IPS-11a (cell line): ENCODE results near the gene INTS12.
"Not testable (repeated sequence)": the region's sequence is repeated elsewhere in the genome, so short reads cannot be mapped to it uniquely, and the experiment has no call there.

Experiments used
- H3K4me3 ChIP-seq: one replicate; pipeline ENCODE4 v1.5.1; 2013; ENCODE audit warnings: low read depth, low read length, control low read depth

Gene INTS12, protein sequence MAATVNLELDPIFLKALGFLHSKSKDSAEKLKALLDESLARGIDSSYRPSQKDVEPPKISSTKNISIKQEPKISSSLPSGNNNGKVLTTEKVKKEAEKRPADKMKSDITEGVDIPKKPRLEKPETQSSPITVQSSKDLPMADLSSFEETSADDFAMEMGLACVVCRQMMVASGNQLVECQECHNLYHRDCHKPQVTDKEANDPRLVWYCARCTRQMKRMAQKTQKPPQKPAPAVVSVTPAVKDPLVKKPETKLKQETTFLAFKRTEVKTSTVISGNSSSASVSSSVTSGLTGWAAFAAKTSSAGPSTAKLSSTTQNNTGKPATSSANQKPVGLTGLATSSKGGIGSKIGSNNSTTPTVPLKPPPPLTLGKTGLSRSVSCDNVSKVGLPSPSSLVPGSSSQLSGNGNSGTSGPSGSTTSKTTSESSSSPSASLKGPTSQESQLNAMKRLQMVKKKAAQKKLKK

DNA sequence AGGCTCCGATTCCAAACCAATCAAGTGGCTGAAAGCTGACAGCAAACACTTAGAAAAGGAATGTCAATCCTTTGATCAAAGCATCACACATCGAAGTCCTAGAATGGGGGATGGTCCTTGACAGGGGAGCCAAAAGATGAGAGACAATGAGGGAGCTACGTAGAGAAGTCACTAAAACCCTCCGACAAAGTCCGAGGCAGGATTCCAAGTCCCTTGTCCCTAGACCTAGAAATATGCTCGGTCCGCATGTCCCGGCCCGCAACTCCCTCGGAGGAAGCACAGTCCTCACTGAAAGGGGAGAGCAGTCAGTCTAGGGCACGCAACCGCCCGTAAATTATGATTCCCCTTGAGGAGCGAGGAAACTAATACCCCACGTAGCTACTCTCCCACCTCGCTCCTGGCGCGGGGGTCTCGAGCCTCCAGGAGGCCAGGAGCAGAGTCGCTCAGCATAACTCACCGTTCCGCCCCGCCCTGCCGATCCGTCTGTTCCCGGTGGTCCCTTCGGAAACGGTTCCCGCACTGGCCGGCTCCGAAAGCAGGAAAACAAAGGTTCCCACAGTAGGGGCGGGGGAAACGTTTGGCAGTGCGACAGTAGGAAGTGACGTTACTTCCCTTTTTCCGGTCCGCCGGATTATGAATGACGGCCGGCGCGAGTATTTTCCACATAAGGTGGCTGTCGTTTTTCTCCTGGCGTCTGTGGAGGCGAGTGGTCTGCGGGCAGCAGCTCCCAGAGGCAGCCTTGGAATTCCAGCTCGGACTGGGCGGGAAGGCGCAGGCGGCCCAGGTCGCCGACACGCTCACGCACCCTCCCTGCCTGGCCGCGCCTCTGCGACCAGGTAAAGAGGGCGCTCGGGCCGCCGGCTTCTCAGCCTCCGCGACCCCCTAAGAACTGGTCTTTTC is at the start of gene INTS12, which contains the start of gene GSTCD:
TSS of gene INTS12 (minus strand) at position 509 of the 900 bp plus-strand sequence. CDS start 8,684 bp downstream, outside the sequence.
TSS of gene GSTCD (plus strand) at position 604 of the 900 bp plus-strand sequence. CDS start 8,830 bp downstream, outside the sequence.
- peak within 1 kb of the TSS; percentile 81 for H3K4me3 ChIP-seq

DNA sequence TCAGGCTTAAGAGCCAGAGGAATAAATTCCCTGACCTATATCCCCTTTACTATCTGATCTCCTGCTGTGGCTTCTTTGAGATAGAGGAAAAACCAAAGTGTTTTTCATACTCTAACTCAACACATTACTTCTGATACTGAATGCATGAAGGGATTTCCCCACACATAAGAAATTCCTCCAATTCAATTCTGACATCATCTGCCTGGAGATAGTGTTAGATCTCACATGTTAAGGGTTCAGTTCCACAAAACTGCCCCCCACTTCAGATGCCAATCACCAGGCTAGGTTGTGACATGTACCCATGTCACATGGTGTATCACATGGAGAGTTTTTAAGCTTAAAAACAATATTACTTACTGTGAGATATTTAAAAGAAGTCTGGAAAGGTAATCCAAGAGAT is 46.9 kb upstream of the INTS12 start:
- H3K4me3 ChIP-seq, result no peak overlapping the region

DNA sequence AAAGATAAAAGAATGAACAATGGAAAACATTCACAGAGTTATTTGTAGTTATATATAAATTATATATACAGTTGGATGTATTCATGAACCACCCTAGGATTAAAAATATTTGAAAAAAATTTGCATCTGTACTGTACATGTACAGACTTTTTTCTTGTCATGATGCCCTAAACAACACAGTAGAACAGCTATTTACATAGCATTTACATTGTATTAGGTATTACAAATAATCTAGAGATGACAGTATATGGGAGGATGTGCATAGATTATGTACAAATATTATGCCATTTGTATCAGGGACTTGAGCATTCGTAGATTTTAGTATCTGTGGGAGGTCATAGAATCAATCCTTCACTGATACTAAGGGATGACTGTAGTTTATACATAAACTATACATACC is 44.9 kb upstream of the INTS12 start:
- H3K4me3 ChIP-seq, result no peak overlapping the region

DNA sequence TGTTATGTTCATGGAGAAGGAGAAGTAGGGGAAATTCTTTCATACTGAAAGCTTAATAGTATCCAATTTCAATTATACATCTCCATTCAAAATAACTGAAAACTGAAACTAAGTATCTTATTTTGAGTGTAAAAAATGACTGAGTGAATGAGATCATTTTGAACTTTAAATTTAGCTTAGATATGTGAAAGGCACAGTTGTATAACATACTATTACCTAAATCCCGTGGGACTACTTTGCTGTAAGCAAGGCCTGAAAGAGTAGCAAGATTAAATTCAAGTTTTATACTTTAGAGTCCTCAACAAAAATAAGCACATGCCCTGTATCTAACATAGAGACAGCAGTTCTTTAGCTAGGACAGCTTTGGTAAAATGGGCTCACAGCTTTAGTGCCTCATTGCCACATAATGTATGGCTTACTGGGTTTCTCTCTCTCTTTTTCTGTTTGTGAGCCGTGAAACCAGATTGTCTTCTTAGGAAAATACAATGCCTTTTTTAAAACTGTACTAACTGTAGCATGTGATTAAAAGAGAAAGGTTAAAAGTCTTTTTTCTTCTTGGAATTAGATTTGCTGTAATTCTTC is 43.3 kb upstream of the INTS12 start:
- H3K4me3 ChIP-seq, result no peak overlapping the region

DNA sequence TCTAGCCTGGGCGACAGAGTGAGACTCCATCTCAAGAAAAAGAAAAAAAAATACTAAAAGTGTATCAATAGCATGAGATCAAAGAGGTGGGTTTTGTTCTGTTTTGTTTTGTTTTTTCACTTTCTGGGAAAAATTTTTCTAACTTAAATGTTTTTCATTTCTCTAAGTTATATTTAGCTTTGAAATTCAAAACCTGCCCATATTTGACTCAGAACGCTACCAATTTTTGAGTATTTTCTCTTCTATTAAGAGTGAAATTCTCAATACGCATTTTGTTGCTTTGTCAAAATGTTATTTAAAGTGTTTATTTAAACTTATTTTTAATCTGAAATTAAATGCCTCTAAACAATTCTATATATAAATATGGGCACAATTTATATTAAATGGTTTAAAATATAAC is 39.7 kb upstream of the INTS12 start:
- H3K4me3 ChIP-seq, result no peak overlapping the region

DNA sequence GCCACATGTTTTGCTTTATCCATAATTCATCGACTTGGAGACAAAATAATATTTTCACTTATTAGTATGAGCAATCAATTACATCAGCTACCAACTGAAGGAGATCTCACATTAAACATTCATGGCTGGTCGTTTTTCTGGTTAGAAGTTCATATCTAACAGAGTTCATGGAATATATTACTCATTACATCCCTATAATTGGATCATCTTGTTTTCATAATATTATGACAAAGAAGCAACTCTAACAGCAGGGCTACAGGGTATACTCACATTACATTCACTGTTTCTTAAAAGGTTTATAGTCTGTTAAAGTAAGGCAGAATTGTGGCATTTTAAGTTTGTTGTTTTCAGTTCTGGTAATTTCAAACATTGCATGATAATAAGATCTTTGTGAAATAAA is 33.1 kb upstream of the INTS12 start:
- H3K4me3 ChIP-seq, result no peak overlapping the region

DNA sequence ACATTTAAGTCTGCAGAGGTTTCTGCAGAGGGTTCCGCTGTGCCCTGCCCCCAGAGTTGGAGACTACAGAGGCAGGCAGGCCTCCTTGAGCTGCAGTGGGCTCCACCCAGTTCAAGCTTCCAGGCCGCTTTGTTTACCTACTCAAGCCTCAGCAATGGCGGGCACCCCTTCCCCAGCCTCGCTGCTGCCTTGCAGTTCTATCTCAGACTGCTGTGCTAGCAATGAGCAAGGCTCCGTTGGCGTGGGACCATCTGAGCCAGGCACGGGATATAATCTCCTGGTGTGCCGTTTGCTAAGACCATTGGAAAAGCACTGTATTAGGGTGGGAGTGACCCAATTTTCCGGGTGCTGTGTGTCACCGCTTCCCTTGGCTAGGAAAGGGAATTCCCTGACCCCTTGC is 26.7 kb upstream of the INTS12 start:
- not testable (repeated sequence) for H3K4me3 ChIP-seq

DNA sequence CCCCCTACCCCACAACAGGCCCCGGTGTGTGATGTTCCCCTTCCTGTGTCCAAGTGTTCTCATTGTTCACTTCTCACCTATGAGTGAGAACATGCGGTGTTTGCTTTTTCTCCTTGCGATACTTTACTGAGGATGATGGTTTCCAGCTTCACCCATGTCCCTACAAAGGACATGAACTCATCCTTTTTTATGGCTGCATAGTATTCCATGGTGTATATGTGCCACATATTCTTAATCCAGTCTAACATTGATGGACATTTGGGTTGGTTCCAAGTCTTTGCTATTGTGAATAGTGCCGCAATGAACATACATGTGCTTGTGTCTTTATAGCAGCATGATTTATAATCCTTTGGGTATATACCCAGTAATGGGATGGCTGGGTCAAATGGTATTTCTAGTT is 21.4 kb upstream of the INTS12 start:
- not testable (repeated sequence) for H3K4me3 ChIP-seq

DNA sequence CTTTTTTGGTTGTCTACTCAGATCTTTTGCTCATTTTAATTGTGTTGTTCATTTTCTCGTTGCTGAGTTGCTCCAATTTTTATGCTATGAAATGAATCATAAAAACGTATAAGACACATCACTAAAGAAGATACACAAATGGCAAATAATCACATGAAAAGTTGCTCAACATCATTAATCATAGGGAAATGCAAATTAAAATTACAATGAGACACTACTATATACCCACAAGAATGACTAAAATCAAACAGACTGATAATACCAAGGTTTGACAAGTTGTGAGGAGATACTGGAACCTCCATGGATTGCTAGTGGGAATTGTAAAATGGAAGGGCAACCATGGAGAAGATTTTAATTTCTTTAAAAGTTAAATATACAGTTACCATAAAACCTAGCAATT is 17.1 kb upstream of the INTS12 start:
- no peak overlapping the region for H3K4me3 ChIP-seq

DNA sequence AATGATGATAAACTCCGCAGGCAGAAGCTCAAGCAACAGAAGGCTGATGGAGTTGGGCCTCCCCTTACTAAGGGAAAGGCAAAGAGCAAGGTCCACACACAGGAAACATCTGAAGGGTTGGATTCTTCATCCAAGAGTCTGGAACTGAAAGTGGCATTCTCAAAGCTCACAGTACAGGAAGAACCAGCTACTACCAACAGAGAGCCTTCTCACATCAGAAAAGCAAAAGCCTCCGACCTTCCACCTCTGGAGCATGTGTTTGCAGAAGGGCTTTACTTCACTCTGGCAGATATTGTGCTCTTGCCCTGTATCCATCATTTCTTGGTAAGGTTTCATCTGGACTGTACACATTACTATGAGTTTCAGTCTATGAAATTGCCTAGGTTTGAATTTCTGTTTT is 10.7 kb upstream of the INTS12 start:
- H3K4me3 ChIP-seq, result no peak overlapping the region

DNA sequence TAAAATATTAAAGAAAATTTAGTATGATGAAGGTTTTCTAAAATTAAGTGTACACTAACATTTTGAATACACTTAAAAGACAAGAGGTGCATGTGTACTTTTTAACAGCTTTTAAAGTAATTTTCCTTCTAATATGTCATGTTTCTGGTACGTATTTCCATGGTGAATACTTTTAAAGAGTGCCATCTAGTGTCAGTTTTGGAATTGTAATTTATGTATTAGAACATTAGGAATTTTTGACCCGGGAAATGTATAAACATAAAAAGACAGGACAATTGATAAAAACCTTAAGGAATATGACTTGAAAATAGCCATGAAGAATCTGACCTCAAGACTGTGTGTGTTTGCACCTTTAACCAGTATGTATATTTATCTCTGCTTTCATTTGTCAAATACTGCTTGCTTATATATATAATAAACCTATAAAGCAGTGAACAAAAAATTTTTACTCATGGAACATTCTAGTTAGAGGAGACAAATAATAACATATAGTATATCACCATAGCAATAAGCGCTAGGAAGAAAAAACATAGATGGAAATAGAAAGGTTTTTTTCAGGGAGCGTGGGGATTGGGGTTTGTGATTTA is 7.3 kb upstream of the INTS12 start:
- H3K4me3 ChIP-seq, result no peak overlapping the region

DNA sequence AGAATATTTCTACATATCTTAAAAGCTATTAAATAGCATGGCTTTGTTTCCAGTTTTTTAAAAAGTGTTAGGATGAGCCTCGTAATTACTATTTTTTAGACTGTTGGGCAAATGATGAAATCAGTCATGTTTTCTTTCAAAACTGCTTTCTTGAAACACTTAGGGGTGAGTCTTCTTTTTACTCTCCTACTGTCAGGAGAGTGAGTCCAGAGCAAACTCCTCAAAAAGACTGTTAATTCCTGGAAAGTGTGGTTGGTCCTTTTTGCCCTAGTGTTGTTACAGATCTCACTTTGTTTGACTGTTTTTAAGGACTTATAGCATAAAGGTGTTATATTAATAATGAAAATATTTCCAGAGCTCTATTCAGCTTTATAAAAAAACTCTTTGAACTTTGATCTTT is 6.4 kb upstream of the INTS12 start:
- H3K4me3 ChIP-seq, result no peak overlapping the region

DNA sequence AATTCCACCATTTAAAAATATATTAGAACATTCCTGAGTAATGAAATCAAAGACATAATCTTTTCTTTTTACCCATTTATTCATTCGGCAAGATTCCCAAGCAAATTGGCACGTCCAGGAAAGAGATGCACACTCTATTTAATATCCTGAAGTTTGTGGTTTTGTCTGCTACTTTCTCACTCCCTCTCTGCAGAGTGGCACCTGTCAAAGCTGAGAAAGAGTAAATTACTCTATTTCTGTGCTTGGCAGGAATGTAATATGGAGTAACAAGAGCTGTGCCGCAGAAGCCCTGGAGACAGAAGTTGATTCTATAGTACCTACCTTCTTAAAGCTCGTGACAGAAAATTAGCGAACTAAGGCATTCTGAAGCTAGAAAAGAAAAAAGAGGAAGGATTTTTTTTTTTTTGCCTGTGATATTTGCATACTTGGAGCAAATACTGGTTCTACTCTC is 5.6 kb upstream of the INTS12 start:
- H3K4me3 ChIP-seq, result no peak overlapping the region

DNA sequence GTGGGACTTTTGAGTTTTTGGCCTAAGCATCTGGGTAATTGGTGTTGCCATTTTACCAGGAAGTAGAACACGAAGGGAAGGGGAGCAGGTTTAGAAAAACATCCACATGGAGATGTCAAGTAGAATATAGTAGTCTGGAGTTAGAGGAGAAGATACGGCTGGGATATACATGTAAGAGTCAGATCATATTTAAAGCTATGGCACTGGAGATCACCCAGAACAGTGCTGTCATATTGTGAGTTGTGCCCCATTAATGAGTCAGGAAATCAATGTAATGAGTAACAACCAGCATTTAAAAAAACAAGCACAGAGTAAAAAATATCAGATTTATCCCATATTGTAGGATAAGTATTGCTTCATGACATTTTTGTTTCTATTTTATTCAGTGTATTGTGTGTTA is 4.3 kb upstream of the INTS12 start:
- H3K4me3 ChIP-seq, result no peak overlapping the region

DNA sequence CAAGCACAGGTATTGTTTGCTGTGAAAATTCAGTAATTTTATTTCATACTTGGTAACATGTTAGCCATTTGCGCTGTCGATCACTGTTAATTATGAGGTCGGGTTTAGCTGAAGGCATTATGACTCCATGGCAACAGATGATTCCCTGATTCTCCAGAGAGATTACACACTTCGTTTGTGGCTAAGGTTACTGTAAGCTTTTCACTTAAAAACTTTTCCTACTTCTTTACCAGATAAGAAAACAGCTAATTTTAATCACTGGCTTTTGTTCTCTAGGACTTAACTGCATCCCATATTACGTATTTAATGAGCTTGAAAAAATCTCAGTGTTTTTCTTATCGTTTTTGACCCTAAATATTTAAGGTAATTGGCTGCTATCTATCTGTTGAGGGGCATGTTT is 2.2 kb upstream of the INTS12 start:
- H3K4me3 ChIP-seq, result no peak overlapping the region

DNA sequence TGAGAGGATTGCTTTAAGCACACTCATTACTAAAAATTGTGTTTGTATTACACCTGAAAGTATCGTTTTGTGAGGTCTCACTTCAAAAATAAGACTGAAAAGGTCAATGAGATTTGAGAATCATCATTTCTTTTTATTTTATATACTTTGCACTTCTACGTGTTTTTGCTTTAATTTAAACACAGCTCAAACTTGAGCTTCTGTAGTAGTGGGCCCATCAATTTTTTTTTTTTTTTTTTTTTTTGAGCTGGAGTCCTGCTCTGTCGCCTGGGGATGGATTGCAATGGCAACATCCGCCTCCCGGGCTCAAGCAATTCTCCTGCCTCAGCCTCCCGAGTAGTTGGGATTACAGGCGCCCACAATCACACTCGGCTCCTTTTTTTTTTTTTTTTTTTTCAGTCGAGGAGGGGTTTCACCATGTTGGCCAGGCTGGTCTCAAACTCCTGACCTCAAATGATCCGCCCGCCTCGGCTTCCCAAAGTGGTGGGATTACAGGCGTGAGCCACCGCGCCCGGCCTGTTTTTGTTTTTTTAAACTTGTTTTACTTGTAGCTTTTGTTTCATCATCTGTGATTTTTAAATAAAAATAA is 1.6 kb upstream of the INTS12 start:
- H3K4me3 ChIP-seq, result no peak overlapping the region

DNA sequence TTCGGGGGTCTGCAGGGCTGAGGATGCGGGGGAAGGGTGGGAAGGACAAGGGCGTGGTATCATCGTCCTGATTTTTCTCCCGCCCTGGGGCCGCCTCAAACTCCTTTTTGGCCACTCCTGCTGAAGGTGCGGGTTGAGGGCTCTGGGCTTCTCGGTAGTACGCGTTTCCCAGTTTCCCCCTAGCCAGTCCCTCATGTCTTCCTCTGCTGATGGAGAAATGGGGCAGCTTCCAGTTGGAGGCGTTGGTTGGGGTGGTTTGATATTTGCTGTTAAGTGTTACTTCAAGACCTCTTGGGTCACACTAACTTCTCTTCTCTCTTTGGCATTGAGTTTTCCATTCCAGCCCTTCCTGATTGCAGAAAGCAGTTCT is 577 bp upstream of the INTS12 start:
- peak overlapping the region; percentile 81 for H3K4me3 ChIP-seq

DNA sequence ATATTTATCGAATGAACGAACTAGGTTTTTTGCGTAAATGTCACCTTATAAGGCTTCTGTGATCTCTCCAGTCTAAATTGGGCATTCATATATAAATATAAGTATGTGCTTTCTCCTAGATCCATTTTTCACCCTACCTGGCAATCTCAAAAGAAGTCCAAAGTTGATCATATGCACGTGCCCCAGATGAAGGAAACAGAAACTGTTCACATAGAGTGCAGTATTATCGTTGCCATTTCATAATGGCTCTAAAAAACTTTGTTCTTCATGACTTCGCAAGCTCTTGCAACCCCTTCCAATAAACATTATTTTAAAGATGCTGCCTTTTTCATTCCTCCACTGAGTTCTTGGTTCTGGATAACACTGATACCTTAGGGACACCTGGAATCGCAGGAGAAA is 708 bp downstream of the INTS12 start:
- peak overlapping the region; percentile 81 for H3K4me3 ChIP-seq

DNA sequence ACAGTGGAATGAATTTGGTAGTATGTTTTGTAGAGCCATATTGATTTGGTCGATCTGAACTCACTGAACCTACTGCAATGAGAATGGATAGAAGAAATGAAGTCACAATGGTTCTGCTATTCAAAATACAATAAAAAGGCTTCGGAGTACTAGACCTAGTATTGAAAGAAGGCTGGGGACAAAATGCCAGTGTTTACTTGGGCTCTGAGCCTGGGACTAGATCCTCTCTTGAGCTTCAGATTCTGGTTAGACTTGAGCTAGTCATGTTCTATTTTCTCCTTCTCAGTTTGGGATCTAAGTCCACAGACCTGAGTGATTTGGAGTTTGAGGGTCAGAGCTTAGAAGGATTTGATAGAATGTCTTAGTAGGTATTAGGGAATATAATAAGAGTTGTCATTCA is 9.9 kb downstream of the INTS12 start:
- H3K4me3 ChIP-seq, result no peak overlapping the region

DNA sequence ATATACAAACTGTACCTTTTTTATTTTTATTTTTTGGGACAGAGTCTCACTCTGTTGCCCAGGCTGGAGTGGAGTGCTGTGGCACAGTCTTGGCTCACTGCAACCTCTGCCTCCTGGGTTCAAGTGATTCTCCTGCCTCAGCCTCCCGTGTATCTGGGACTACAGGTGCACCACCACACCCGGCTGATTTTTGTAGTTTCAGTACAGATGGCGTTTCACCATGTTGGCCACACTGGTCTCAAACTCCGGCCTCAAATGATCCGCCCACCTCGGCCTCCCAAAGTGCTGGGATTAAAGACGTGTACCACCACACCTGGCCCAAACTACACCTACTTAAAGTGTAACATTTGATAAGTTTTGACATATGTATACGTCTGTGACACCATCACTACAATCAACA is 12.7 kb downstream of the INTS12 start:
- H3K4me3 ChIP-seq, result not testable (repeated sequence)

DNA sequence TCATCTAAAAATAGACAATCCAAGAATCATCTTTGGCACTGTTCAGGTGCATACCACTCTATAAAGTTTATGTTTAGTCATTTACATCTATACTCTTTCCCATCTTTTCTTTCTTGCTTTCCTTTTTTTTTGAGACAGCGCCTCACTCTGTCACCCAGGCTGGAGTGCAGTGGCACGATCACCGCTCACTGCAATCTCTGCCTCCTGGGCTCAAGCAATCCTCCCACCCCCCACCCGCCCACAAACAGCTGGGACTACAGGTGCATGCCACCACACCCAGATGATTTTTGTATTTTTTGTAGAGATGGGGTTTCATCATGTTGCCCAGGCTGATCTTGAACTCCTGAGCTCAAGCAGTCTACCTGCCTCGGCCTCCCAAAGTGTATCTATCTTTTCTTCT is 13.7 kb downstream of the INTS12 start:
- H3K4me3 ChIP-seq, result not testable (repeated sequence)
